ENCODE data around the gene TMPRSS12.
"Not testable (repeated sequence)": the region's sequence is repeated elsewhere in the genome, so short reads cannot be mapped to it uniquely, and the experiment has no call there.

The TMPRSS12 gene

DNA sequence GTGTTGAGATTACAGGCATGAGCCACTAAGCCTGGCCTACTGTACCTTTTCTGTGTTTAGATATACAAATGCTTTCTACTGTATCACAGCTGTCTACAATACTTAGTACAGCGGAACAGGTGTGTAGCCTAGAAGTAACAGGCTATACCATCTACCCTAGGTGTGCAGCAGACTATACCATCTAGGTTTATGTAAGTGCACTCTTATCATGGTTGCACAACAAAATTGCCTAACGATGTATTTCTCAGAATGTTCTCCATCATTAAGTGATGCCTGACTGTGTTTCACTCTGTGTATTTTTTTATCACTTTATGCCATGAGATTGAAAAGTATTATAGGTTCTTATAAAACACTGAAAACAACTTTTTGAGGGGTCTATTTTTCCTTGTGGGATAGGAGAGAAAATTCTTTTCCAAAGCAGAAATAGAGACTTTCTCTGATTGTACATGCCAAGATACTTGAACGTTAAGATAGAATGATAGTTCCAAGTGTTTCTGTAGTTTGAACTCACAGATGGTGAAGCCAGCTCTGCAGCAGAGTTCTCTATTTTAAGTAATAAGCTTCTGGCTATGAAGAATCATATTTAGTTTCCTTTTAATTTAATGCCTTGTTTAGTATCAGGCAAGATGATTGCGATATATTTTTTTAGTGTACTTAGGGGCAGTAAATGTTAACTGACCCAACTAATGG, 17.0 kb downstream of the TMPRSS12 start:
- DNase-seq = no peak

DNA sequence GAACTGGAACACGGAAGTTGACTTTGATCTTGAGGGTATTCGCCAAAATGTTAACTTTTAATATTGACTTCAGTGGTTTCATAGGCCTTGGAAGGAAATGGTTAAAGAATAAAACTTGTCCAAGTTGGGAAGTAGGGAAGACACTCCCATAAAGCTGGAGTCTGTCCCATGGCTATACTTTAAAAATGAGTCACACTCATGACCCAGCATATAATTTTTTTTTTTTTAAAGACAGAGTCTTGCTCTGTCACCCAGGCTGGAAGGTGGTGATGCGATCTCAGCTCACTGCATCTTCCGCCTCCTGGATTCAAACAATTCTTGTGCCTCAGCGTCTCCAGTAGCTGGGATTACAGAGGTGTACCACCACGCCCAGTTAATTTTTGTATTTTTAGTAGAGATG, 19.6 kb downstream of the TMPRSS12 start:
- DNase-seq = no peak

- DNase-seq = no peak
These were observed 22.5 kb downstream of the TMPRSS12 start for GRCh38 chr12:50865266-50865665.

DNA sequence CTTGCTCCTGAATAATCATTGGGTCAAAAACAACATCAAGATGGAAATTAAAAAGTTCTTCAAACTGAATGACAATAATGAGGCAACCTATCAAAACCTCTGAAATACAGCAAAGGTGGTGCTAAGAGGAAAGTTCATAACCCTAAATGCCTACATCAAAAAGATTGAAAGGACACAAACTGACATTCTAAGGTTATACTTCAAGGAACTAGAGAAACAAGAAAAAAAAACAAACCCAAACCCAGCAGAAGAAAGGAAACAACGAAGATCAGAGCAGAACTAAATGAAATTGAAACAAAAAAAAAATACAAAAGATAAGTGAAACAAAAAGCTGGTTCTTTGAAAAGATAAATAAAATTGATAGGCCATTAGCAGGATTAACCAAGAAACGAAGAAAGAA, 26.2 kb downstream of the TMPRSS12 start:
- DNase-seq = not testable (repeated sequence)

DNA sequence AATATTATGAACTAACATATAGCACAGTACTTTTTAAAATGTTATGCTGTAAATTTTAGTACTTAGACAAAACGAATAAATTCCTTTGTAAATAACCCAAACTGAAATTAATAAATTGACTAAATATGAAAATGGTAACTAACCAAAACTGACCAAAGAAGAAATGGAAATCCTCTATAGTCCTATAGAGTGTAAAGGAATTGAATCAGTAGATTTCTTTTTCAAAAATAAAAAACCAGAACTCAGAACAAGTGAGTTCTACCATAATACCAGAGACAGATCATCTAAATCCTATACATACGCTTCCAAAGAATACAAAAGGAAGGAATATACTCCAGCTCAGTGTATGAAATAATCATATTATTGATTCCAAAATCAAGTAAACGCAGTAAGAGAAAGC, 39.8 kb downstream of the TMPRSS12 start:
- DNase-seq = no peak

GRCh38 chr12:50887191-50887590, 44.5 kb downstream of the TMPRSS12 start:
- DNase-seq = no peak

DNA sequence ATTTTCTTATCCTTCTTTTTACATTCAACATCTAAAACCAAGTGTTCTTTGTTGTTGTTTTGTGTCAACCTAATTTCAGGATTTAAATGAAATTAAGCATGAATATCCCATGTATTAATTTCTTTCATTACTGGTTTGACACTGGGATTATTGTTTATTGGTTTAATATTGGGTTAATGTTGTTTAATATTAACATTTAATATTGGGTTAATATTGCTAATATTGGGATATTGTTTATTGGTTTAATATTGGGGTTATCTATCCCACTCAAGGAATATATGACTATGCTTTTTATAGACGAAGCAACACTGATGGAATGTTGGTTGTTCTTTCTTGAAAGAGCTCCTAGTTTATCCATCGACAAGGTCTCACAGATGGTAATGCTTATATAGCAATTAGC, 45.9 kb downstream of the TMPRSS12 start:
- no peak for DNase-seq

DNA sequence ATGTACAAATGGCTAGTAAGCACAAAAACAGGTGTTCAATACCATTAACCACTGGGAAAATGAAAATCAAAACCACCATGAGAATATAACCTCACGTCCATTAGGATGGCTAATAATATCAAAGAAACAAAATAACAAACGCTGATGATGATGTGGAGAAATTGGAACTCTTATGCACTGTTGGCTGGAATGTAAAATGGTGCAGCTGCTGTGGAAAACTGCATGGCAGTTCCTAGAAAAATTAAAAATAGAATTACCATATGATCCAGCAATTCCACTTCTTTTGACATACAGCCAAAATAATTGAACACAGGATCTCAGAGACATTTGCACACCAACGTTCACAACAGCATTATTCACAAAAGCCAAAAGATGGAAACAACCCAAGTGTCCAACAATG, 51.5 kb downstream of the TMPRSS12 start:
- no peak for DNase-seq

DNA sequence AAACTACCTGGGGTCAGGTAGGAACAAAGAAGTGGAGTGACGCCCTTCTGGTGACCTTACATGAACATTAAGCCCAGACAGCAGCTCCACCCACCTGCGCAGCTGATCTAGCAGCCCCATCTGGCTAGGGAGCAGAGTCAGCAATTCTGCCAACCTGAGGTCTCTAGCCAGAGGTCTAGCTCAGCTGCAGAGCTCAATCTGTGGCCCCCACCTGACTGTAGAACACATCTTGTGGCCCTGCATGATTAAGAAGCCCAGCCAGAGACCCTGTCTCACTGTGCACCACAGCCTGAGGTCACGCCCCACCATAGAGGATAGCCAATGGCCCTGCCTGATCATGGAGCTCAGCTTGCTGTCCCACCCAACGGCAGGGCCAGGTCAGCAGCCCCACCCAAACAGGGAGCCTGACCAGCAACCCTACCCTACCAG, 59.0 kb downstream of the TMPRSS12 start:
- no peak for DNase-seq

DNA sequence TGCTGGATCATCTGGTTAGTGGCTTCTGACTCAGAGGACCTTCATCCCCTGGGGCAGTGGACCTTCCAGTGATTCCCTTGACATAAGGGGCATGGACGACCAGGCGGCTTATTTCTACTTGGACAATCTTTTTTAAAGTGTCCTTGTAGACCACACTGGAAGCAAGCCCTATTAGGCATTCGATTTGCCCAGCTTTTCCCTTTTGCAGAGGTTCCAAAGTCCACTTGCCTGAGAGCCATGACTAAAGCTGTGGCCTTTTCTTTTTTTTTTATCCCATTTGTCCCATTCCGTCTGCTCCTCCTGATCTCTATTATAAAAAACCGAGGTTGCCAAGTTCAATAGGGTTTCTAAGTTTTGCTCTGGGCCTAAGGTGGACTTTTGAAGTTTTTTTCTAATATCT, 65.8 kb downstream of the TMPRSS12 start:
- not testable (repeated sequence) for DNase-seq

- DNase-seq = not testable (repeated sequence)
These were observed 69.6 kb downstream of the TMPRSS12 start for GRCh38 chr12:50912361-50912760.

DNA sequence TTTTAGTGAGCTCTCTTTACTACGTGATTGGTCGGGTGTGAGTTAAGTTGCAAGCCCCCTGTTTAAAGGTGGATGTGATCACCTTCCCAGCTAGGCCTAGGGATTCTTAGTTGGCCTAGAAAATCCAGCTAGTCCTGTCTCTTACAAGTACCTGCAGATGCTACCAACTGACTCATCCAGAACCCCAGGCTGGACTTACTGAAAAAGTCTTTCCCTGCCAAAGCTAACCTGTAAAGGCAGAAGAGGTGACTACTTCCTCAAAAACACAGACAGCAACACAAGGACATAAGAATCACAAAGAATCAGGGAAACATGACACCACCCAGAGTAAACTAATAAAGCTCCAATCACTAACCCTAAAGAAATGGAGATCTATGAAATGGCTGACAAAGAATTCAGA, 70.5 kb downstream of the TMPRSS12 start:
- no peak for DNase-seq

GRCh38 chr12:50914872-50915484, 72.3 kb downstream of the TMPRSS12 start:
- DNase-seq = no peak

DNA sequence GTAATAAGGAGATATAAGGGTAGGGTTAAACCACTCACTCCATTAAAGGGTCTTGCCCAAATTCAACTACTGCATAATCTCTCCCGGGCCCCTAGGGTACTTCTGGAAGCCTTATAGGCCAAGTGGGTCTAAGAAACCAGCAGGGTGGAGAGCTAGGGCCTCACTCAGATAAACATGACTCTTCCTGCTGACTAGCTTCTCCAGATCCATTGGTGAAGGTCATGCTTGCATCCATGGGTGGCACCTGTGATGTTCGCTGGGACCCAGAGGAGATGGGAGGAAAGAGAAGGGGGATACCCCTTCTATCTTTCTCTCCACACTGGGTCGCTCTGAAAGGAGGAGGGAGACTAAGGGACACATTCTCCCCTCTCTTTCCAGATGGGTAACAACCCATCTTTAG, 73.6 kb downstream of the TMPRSS12 start:
- no peak for DNase-seq

DNA sequence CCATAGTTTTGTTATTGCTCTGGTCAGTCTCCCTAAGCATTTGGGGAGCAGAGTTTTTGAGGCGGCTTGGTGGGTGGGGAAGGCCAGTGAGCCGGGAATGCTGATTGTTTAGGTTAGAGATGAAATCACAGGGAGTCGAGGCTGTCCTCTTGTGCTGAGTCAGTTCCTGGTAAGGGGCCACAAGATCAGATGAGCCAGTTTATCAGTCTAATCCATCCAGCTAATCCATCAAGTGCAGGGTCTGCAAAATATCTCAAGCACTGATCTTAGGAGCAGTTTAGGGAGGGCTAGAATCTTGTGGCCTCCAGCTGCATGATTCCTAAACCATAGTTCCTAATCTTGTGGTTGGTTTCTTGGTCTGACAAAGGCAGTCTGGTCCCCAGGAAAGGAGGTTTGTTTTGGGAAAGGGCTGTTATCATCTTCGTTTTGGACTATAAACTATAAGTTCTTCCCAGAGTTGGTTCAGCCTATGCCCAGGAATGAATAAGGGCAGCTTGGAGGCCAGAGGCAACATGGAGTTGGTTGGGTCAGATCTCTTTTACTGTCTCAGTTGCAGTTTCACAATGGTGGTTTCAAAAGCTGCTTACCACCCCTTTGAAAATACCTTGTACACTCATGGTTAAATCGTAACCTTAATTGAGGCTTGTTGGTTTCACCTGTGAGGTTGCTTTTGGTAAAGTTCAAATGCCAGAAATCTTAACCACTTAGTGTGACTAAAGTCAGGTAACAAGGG, 76.0 kb downstream of the TMPRSS12 start:
- no peak for DNase-seq

- DNase-seq = no peak
These were observed 80.1 kb downstream of the TMPRSS12 start for GRCh38 chr12:50922820-50923219.

DNA sequence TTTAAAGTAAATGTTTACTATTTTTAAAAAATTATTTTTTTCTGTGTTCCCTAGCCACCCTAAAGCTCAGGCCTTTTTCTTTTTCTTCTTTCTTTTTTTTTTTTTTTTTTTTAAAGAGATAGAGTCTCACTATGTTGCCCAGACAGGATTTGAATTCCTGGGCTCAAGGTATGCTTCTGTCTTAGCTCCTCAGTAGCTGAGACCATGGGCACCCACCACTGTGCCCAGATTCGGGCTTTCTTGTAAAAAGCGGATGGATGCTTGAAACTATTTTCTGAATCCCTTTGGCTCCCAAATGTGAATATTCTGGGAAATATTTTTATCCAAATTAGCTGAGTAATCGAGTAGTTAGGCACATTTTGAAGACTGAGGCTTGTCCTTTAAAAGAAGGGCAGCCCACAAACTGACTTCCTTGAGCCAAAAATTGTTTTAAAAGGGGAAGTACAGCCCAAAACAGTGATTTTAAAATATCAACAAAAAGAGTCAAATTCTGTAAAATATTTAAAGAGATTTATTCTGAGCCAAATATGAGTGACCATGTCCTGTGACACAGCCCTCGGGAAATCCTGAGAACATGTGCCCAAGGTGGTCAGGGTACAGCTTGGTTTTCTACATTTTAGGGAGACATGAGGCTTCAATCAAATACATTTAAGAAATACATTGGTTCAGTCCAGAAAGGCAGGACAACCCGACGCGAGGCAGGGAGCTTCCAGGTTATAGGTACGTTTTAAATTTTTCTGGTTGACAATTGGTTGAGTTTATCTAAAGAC, 80.8 kb downstream of the TMPRSS12 start:
- DNase-seq = no peak

DNA sequence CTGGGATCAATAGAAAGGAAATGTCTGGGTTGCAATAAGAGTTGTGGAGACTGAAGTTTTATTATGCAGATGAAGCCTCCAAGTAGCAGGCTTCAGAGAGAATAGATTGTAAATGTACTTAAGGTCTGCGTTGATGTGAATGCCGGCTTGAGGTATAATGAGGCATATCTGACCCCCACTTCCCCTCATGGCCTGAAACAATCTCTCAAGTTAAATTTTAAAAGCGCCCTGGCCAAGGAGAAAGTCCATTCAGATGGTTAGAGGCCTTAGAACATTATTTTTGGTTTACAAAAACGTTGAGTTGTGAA, 81.4 kb downstream of the TMPRSS12 start:
- DNase-seq = no peak

DNA sequence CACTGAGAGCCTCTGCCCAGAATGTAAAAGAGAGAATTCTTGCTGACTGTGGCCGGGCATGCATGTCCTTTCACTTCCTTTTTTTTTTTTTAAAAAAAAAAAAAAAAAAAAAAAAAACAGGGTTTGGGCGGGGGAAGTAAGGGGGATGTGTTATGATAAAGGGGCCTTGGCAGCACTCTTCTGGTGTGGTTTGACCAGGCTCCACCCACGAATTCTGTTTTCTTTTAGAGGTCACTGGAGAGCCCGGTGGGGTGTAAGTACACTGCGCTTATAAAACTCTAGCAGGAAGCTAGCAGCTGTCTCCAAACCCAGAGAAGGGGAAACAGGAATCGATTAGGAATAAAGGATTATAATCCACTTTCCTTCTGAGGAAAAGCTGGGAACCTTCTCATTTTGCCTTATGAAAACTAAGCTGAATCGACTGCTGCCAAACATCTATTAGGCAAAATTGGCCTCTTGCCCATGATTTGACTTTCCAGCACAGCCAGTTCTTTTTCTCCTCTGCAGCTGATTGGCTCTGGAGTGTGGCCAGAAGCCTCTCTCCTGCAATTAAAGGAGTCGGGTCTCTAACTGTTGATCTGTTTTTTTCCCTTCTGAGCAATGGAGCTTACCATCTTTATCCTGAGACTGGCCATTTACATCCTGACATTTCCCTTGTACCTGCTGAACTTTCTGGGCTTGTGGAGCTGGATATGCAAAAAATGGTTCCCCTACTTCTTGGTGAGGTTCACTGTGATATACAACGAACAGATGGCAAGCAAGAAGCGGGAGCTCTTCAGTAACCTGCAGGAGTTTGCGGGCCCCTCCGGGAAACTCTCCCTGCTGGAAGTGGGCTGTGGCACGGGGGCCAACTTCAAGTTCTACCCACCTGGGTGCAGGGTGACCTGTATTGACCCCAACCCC, 82.0 kb downstream of the TMPRSS12 start:
- no peak for DNase-seq

DNA sequence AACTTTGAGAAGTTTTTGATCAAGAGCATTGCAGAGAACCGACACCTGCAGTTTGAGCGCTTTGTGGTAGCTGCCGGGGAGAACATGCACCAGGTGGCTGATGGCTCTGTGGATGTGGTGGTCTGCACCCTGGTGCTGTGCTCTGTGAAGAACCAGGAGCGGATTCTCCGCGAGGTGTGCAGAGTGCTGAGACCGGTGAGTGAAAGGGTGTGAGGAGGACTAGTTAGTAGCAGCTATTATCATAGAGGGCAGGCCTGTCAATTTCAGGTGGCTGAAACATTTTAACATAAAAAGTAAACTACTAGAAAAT, 82.6 kb downstream of the TMPRSS12 start:
- DNase-seq = no peak

DNA sequence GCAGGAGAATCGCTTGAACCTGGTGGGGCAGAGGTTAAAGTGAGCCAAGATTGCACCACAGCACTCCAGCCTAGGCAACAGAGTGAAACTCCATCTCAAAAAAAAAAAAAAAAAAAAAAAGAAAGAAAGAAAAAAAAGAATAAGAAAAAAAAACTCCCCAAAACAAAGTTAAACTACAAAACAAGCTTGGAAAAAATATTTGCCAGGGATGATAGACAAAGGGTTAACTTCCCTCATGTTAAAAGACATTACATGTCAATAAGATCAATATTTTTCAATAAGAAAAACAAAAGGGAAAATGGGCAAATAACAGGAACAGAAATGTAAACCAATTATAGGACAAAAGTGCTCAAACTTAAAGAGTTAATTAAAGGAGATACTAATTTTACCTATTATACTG, 83.2 kb downstream of the TMPRSS12 start:
- no peak for DNase-seq

DNA sequence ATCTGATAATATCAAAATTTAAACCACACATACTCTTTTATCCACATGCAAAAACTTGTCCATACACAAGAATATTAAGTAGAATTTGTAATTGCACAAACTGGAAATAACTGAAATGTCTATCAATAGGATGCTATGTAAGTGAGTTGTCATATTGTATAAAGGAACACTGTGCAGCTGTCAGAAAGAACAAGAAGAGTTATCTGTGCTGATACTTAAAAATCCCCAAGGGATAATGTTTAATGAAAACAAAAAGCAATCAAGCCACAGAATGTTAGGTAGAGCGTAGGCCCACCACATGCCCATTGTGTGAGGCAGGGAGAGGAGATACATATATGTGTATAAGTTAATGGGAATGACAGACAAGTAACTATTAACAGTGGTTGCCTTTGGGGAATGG, 83.7 kb downstream of the TMPRSS12 start:
- no peak for DNase-seq

- DNase-seq = not testable (repeated sequence)
These were observed 84.2 kb downstream of the TMPRSS12 start for GRCh38 chr12:50926932-50927331.

All from stimulated activated CD4-positive, alpha-beta T cell treated with anti-CD3 and anti-CD28 coated beads, Interleukin-4, amount 100 ng/mL, for 4 hours (primary cell).